Measurements from ENCODE around the gene MICAL1.

Gene MICAL1

DNA sequence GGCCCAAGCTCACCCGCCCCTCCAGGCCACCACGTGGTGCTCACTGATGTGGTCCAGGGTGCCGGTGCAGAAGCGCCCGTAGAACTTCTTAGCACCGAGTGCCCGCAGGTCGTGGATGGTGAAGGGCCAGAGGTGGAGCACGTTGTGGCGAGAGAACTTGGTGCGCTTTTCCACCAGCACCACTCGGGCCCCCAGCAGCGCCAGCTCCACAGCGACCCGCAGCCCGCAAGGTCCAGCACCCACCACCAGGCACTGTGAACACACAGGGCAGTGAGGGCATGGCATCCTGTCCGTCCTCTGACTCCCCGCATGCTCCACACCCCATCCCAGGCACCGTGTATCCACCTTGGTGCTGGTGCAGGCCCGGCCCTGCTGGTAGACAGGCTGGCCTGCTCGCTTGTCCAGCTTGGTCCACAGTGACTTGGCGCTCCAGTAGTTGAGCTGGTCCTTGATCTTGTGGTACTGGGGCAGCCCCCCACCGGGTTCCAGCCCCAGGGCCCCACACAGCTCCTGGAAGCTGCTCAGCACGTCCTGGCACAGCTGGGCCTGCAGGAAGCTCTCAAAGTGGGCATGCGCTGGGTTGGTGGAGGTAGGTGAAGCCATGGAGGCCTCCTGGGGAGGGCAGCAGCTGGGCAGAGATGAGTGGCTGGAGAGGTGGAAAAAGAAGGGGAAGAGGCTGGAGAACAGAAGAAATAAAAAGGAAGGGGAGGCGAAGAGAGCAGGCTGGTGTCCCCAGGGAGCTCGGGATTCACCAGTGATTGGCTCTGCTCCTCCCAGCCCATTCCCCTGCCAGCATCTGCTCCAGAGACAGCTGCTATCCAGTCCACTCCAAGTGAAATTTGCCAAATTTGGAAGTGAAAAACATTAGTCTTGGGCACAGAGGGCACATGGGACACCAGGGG, 1.7 kb downstream of the MICAL1 start:
- DNase-seq = peak; percentile 77

- DNase-seq = no peak
Observed at GRCh38 chr6:109453156-109453555, 2.4 kb downstream of the MICAL1 start.

DNA sequence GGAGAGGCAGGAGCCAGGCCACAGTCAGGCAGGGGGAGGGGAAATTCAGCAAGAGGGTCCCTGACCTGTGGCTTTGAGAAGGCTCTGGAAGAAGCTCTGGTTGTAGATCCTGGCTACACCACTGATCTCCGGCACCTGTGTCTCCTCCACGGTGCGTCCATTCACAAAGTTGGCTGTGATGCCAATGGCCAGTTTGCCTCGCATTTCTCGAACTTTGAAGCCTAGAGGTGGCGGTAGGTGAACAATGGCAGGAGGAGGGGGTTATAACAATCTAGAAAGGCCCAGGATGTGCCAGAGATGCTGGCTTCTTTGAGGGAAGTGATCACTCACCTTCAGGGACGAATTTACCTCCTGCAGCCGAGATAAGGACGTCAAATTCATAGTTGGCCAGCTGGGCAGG, 3.4 kb downstream of the MICAL1 start:
- DNase-seq = no peak

DNA sequence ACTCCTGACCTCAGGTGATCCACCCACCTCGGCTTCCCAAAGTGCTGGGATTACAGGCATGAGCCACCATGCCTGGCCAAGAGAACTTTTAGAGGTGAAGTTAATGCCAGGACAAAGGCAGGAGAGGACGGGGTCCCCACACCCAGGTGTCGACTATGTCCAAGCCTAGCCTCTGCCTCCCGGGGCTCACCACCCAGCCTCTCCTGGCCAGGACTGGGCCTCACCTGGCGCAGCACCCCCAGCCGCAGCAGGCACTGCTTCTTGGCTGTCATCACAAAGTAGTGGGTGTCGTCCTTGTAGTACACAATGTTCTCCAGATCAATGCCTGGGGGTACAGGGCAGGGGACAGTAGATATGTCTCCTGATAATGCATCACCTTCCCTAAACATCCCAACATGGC, 4.2 kb downstream of the MICAL1 start:
- DNase-seq = no peak

- no peak for DNase-seq
Observed at GRCh38 chr6:109450801-109451200, 4.8 kb downstream of the MICAL1 start.

- no peak for DNase-seq
Observed at GRCh38 chr6:109449795-109450673, 5.5 kb downstream of the MICAL1 start.

DNA sequence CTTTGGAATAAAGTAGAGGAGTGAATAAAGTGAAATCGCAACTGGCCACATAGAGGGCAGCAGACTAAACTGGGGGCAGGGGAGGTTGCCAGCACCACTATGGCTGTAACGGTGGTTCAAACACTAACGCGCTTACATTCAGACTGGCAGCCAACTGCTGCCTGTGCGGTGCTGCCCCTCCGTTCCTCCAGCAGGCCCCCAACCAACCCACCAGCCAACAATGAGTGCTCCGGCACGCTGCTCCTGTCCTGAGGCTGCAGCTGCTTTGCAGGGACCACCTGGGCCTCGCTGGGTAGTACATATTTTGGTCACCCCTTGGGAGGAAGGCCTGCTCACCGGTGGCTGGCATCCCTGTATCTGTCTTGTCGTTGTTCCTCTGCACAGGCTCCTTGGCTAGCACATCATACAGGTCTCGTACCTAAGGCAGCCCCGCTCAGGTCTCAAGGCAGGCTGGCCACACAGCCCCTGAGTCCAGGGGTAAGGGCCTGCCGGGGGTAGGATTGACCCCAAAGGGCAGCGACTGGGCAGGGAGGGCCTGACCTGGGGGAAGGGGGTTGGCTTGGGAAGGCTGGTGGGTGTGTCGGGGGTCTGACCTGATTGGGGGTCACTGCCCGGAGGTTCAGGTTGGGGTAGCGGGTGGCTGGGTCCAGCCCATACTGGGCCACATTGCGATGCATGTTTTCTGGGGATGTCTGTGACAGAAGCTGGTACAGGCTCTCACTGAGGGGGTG, 6.3 kb downstream of the MICAL1 start:
- no peak for DNase-seq

GRCh38 chr6:109448615-109449014, 7.0 kb downstream of the MICAL1 start:
- DNase-seq = no peak

- DNase-seq = no peak
Observed at GRCh38 chr6:109447878-109448555, 7.6 kb downstream of the MICAL1 start.

DNA sequence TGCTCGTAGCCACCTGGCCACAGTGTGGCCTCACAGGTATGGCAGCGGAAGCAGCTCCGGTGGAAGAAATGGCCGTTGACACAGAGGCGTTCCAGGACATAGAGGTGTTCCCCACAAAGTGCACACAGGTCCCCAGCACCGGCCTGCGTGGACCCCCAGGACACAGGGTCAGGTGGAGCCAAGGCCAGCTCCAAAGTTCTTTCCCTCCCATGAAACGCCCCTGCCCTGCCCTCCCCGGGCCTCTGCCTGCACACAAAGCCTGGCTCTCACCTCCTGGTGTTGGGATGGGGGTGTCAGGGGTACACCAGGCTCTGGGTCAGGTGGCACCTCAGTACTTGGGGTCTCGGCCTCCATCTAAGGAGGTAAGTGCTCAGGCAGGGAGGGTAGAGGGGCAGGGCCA, 8.5 kb downstream of the MICAL1 start:
- no peak for DNase-seq

GRCh38 chr6:109446541-109446940, 9.0 kb downstream of the MICAL1 start:
- no peak for DNase-seq

- DNase-seq = no peak
Observed at GRCh38 chr6:109446072-109446471, 9.5 kb downstream of the MICAL1 start.

GRCh38 chr6:109445382-109445781, 10.2 kb downstream of the MICAL1 start:
- no peak for DNase-seq

GRCh38 chr6:109443425-109443950, 12.1 kb downstream of the MICAL1 start:
- no peak for DNase-seq

DNA sequence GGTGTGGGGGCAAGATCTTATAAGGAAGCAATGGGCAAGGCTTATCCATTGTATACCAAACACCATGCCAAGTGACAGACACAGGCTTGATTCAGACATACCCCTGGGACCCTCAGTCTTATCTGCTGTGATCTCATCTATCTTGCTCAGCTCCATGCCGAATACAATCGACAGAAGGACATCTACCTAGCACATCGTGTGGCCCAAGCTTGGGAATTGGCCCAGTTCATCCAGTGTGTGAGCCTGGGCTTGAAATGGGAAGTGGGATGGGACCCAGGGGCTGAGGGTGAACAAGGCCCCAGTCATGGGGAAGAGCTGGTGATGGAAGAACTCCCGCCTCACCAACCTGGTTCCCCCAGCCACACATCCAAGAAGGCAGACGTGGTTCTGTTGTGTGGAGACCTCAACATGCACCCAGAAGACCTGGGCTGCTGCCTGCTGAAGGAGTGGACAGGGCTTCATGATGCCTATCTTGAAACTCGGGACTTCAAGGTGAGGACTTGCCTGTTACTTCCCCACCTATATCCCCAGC, 13.1 kb downstream of the MICAL1 start:
- no peak for DNase-seq

GRCh38 chr6:109441069-109441816, 14.3 kb downstream of the MICAL1 start:
- DNase-seq = no peak

GRCh38 chr6:109440331-109441068, 15.1 kb downstream of the MICAL1 start, which contains the start of the genes PPIL6 and SMPD2:
PPIL6 (minus strand) TSS chr6:109440628; CDS start chr6:109440590, 38 bp downstream.
SMPD2 (plus strand) TSS chr6:109440724; CDS start chr6:109441122, 398 bp downstream.
- peak; percentile 29 for DNase-seq

DNA sequence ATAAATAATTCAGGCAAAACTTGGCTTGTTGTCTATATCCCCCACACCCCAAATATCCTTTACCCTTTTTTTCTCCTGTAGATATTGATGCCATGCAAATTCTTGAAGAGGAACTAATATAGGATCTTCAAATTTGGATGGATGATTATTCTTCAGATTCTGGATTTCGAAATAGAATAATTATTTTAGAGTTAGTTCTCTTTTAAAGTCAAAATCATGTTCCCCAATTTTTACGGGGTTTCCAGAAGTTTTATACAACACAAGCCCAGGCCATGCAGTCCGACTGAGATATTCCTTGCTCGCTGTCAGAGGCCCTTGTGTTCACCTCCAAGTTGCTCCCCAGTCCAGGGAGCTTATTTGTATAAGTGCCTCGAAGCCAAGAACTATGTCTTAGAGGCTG, 19.5 kb downstream of the MICAL1 start:
- DNase-seq = no peak

DNA sequence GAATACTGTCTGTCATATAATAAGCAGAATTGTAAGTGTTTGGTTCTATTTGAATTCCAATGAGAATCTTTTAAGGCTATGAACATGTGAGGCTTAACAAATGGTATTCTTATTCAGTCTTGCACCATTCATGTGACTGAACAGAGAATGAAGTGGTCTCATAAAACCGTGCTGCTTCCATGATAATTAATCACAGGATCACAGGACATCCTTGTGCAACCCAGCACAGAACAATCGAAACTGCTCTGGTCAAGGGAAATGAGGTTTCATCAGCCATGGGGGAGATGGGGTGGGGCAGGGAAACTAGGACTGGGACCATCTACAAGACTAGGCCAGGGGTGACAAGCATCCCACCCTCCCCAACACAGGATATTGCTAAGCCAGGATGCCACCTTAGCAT, 21.1 kb downstream of the MICAL1 start:
- DNase-seq = no peak

- DNase-seq = no peak
Observed at GRCh38 chr6:109429496-109429895, 26.1 kb downstream of the MICAL1 start.

Measured in NCI-H1694 (cell line).